SK-N-SH (cell line): ENCODE data around the gene NCF2. TPM values are rescaled to one million over a fixed set of nuclear protein-coding genes. Genes with fewer than 3 reads are reported as not detected.

ENCODE experiments used
- CTCF ChIA-PET: fragments of 300-600, 350-600 bp; formaldehyde crosslinking; extraction: SDS; loops from one replicate; lab custom pipeline; 2021; lab: Yijun Ruan, JAX
- POLR2A ChIA-PET: fragments of 350-600 bp; sonication (Branson Sonifier 250); formaldehyde crosslinking; extraction: SDS; loops from one replicate; lab custom pipeline; 2020; ENCODE audit warnings: antibody characterized with exemption, inconsistent platforms; lab: Yijun Ruan, JAX
- DNase-seq: peaks from one replicate; pipeline ENCODE4 v3.0.0; 2012
- H2AFZ ChIP-seq: fragments of 200-600 bp; sonication (generic); 2 replicates; pipeline ENCODE4 v1.8.1; 2016; ENCODE audit warnings: antibody characterized with exemption, mild to moderate bottlenecking, low read depth
- H3F3A ChIP-seq: fragments of 200-600 bp; sonication (generic); replicated peaks from 2 replicates; pipeline ENCODE3; 2016; ENCODE audit warnings: antibody characterized with exemption, mild to moderate bottlenecking; ENCODE audit not compliant: insufficient read depth
- H3K27ac ChIP-seq, 2 experiments: fragments of 200-500 bp in 1 of 2; fragments of 200-600 bp in 1 of 2; sonication (Bioruptor generic) in 1 of 2; sonication (generic), shearing (Covaris generic) in 1 of 2; 2 replicates each; pipeline versions ENCODE4 v1.5.1 to v1.6.1; 2014 to 2016; ENCODE audit warnings: low read depth in 2 of 2, inconsistent platforms in 1 of 2, low read length in 1 of 2, mild to moderate bottlenecking in 1 of 2, mixed read lengths in 1 of 2
- H3K27me3 ChIP-seq: fragments of 200-600 bp; sonication (generic), shearing (Covaris generic); 2 replicates; pipeline ENCODE4 v1.6.1; 2016; ENCODE audit warnings: mixed run types; ENCODE audit not compliant: insufficient read depth
- H3K36me3 ChIP-seq, 2 experiments: fragments of 200-500 bp in 1 of 2; fragments of 200-600 bp in 1 of 2; sonication (Bioruptor generic) in 1 of 2; sonication (generic) in 1 of 2; replicated peaks in 1 of 2; 2 replicates each; pipeline versions ENCODE3 to v1.5.1; 2014 to 2016; ENCODE audit warnings: low read length in 1 of 2, mild to moderate bottlenecking in 1 of 2; ENCODE audit not compliant: insufficient read depth in 2 of 2, control insufficient read depth in 1 of 2
- H3K4me1 ChIP-seq, 2 experiments: fragments of 200-500 bp in 1 of 2; fragments of 200-600 bp in 1 of 2; sonication (Bioruptor generic) in 1 of 2; sonication (generic), shearing (Covaris generic) in 1 of 2; 2 replicates each; pipeline versions ENCODE4 v1.5.1 to v1.6.1; 2014 to 2016; ENCODE audit warnings: low read depth in 1 of 2, low read length in 1 of 2, mixed run types in 1 of 2; ENCODE audit not compliant: insufficient read depth in 2 of 2, control insufficient read depth in 1 of 2
- H3K4me2 ChIP-seq: fragments of 200-600 bp; sonication (generic), shearing (Covaris generic); 2 replicates; pipeline ENCODE4 v1.6.1; 2017; ENCODE audit warnings: mixed run types
- H3K4me3 ChIP-seq, 2 experiments: fragments of 200-500 bp in 1 of 2; fragments of 200-600 bp in 1 of 2; sonication (Bioruptor generic) in 1 of 2; sonication (generic), shearing (Covaris generic) in 1 of 2; 2 replicates each; pipeline versions ENCODE4 v1.5.1 to v1.8.1; 2014 to 2016; ENCODE audit warnings: low read depth in 2 of 2, inconsistent platforms in 1 of 2, low read length in 1 of 2, mild to moderate bottlenecking in 1 of 2, mixed read lengths in 1 of 2, moderate library complexity in 1 of 2
- H3K79me2 ChIP-seq: fragments of 200-600 bp; sonication (generic); 2 replicates; pipeline ENCODE4 v1.8.1; 2017; ENCODE audit warnings: mild to moderate bottlenecking; ENCODE audit not compliant: insufficient read depth
- H3K9ac ChIP-seq: fragments of 200-600 bp; sonication (generic); 2 replicates; pipeline ENCODE4 v1.6.1; 2017; ENCODE audit warnings: mixed run types
- H3K9me2 ChIP-seq: fragments of 200-600 bp; sonication (generic); 2 replicates; pipeline ENCODE4 v1.6.1; 2017; ENCODE audit warnings: mixed run types
- H3K9me3 ChIP-seq: fragments of 200-600 bp; sonication (generic); 2 replicates; pipeline ENCODE4 v1.6.1; 2017; ENCODE audit warnings: mixed run types, mild to moderate bottlenecking, moderate library complexity
- H4K20me1 ChIP-seq: fragments of 200-600 bp; sonication (generic); 2 replicates; pipeline ENCODE4 v1.6.1; 2017; ENCODE audit warnings: mild to moderate bottlenecking, mixed run types; ENCODE audit not compliant: insufficient read depth
- EP300 ChIP-seq, 2 experiments: IDR thresholded peaks; 2 replicates each; pipeline versions ENCODE4 v1.4.0 to v1.6.1; 2012; ENCODE audit warnings: borderline replicate concordance in 1 of 2, low read depth in 1 of 2, low read length in 1 of 2
- FOXM1 ChIP-seq: IDR thresholded peaks from 2 replicates; pipeline ENCODE4 v1.4.0; 2012; ENCODE audit warnings: low read depth, mild to moderate bottlenecking
- GABPA ChIP-seq: IDR thresholded peaks from 2 replicates; pipeline ENCODE4 v1.4.0; 2012; ENCODE audit warnings: low read depth, mild to moderate bottlenecking
- GATA2 ChIP-seq: sonication (generic); formaldehyde crosslinking; IDR thresholded peaks from 2 replicates; pipeline ENCODE4 v1.5.0; 2020; ENCODE audit warnings: mild to moderate bottlenecking, missing genetic modification reagents
- MEF2A ChIP-seq: IDR thresholded peaks from 2 replicates; pipeline ENCODE4 v1.4.0; 2012; ENCODE audit warnings: low read depth, borderline replicate concordance
- MXI1 ChIP-seq: IDR thresholded peaks from 2 replicates; pipeline ENCODE4 v1.6.1; 2012; ENCODE audit warnings: mild to moderate bottlenecking, low read depth, low read length, improper control_type of control experiment
- POLR2AphosphoS5 ChIP-seq: IDR thresholded peaks from 2 replicates; pipeline ENCODE4 v1.6.1; 2012; ENCODE audit warnings: low read depth, low read length
- RCOR1 ChIP-seq: fragments of 150-350 bp; IDR thresholded peaks from 2 replicates; pipeline ENCODE4 v1.6.1; 2017; ENCODE audit warnings: antibody characterized with exemption, low read length
- TAF1 ChIP-seq: IDR thresholded peaks from 2 replicates; pipeline ENCODE4 v1.6.1; 2012; ENCODE audit warnings: low read depth, mild to moderate bottlenecking, low read length, moderate library complexity, borderline replicate concordance
- TCF12 ChIP-seq: IDR thresholded peaks from 2 replicates; pipeline ENCODE4 v1.4.0; 2012
- TEAD4 ChIP-seq: IDR thresholded peaks from 2 replicates; pipeline ENCODE4 v1.4.0; 2012; ENCODE audit warnings: mild to moderate bottlenecking, borderline replicate concordance; ENCODE audit not compliant: insufficient read depth
- WGBS: methylation state at CpG from one replicate; pipeline ENCODE4 v1.1.6; 2017; ENCODE audit warnings: low lambda C conversion rate; 5-methylcytosine and 5-hydroxymethylcytosine counted together
- polyA plus RNA-seq, 3 experiments: library from polyadenylated mRNA; depleted of rRNA; stranded (reverse); fragments of >200 nt; gene quantifications; 2 replicates each; pipeline ENCODE4 v1.2.3, GENCODE V29; 2012
- TF ChIP-seq, protein P1 (sequence below): IDR thresholded peaks from 2 replicates; pipeline ENCODE4 v1.4.0; 2012; ENCODE audit warnings: low read depth, borderline replicate concordance
- TF ChIP-seq, protein P2 (sequence below): IDR thresholded peaks from 2 replicates; pipeline ENCODE4 v1.4.0; 2012; ENCODE audit warnings: low read depth
- TF ChIP-seq, protein P3 (sequence below): fragments of 200-600 bp; sonication (generic); IDR thresholded peaks from 2 replicates; pipeline ENCODE4 v1.6.1; 2017; ENCODE audit warnings: antibody characterized with exemption, mild to moderate bottlenecking, moderate library complexity
- TF ChIP-seq, protein P4 (sequence below): IDR thresholded peaks from 2 replicates; pipeline ENCODE4 v1.6.1; 2012; ENCODE audit warnings: mild to moderate bottlenecking, low read depth, low read length, moderate library complexity

NCF2 gene
- polyA plus RNA-seq, 1 of the 3 experiments (the other 2 are of a cell fraction), result 2.0 TPM

DNA sequence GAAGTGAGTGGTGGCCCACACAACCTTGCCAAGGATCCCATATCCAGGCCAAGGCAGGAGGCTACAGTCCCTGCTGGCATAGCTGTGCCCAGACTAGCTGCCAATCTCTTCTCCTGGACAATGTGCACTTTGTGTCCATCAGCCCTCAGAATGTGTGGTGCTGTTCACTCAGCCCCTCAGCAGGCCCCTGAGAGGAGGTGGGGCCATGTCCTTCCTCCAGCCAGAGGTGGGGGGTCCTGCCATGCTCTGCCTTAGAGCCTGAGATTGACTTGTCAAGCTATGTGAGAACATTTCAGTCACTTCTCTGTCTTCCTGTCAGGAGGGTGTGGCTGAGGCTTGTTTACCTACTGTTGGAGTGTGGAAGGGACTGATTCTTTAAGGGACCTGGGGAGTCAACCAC is 1.4 kb downstream of the NCF2 start:
- Histone ChIP-seq H3F3A (no peaks in the 10 kb centered on the region), H3K4me2 (no peak overlapping the region), H3K4me1 (no peaks in the 10 kb centered on the region)
- POLR2A ChIA-PET, result no interaction called here
- TF ChIP-seq, protein P1, sequence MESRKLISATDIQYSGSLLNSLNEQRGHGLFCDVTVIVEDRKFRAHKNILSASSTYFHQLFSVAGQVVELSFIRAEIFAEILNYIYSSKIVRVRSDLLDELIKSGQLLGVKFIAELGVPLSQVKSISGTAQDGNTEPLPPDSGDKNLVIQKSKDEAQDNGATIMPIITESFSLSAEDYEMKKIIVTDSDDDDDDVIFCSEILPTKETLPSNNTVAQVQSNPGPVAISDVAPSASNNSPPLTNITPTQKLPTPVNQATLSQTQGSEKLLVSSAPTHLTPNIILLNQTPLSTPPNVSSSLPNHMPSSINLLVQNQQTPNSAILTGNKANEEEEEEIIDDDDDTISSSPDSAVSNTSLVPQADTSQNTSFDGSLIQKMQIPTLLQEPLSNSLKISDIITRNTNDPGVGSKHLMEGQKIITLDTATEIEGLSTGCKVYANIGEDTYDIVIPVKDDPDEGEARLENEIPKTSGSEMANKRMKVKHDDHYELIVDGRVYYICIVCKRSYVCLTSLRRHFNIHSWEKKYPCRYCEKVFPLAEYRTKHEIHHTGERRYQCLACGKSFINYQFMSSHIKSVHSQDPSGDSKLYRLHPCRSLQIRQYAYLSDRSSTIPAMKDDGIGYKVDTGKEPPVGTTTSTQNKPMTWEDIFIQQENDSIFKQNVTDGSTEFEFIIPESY, result no peak
- TF ChIP-seq MEF2A, result no peak
- TF ChIP-seq, all 33 proteins: peak for 0
- H3K36me3 ChIP-seq, result no peaks in the 10 kb centered on the region
- CTCF ChIA-PET, result interaction anchor here (1.5 kb wide), 1 partner anchor 46 kb away, joined by 4 read pairs; no protein-coding TSS in a partner anchor
- H3K27ac ChIP-seq, result no peak overlapping the region
- no peaks in the 10 kb centered on the region for H3K9me3 ChIP-seq
- H3K4me3 ChIP-seq, result no peak overlapping the region
- H4K20me1 ChIP-seq, result no peaks in the 10 kb centered on the region
- H3K9me2 ChIP-seq, result no peaks in the 10 kb centered on the region
- H2AFZ ChIP-seq, result no peak overlapping the region; the same call in 1 of the 2 replicates
- H3K79me2 ChIP-seq, result no peaks in the 10 kb centered on the region
- no peak for DNase-seq
- no peaks in the 10 kb centered on the region for H3K27me3 ChIP-seq
- no peak overlapping the region for H3K9ac ChIP-seq

DNA sequence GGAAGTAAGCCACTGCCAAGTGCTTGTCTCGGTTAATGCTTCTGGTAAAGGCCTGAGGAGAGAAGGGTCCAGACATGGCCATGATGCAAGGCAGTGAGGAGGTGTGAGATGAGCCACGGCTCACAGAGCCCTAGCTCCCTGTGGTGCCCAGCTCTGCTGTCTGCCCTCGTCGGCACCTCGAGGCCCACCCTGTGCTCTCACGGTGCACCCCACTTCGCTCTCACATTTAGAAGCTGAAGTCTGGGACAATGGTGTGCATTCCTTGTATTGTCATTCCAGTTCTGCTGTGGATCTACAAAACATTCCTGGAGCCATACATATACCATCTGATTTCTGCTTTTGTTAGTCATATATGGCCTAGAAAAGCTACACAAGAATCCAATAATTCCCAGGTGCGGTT is 3.3 kb downstream of the NCF2 start:
- Histone ChIP-seq H2AFZ (no peak overlapping the region), H3K27ac (no peak overlapping the region), H3K79me2 (no peaks in the 10 kb centered on the region), H3K4me3 (no peak overlapping the region), H3F3A (no peaks in the 10 kb centered on the region)
- no peak for DNase-seq
- TF ChIP-seq POLR2AphosphoS5 (no peak), MXI1 (no peak), EP300 (IDR thresholded peaks at IDR 0.05; ENCODE audit: borderline replicate concordance in 1 of 2, low read depth in 1 of 2, low read length in 1 of 2) (no peak), GATA2 (CRISPR knock-in tag) (no peak)
- TF ChIP-seq, all 33 proteins: peak for 0
- no peaks in the 10 kb centered on the region for H4K20me1 ChIP-seq
- 90% methylated on average over 7 of the region's 8 CpGs for WGBS
- no peaks in the 10 kb centered on the region for H3K4me1 ChIP-seq
- ChIA-PET POLR2A (no interaction called here), CTCF (interaction anchor here (1.8 kb wide), 1 partner anchor 113 kb away, joined by 3 read pairs; no protein-coding TSS in a partner anchor)
- no peaks in the 10 kb centered on the region for H3K9me2 ChIP-seq
- H3K4me2 ChIP-seq, result no peak overlapping the region
- H3K9ac ChIP-seq, result no peak overlapping the region
- no peaks in the 10 kb centered on the region for H3K9me3 ChIP-seq
- no peaks in the 10 kb centered on the region for H3K36me3 ChIP-seq
- no peaks in the 10 kb centered on the region for H3K27me3 ChIP-seq

DNA sequence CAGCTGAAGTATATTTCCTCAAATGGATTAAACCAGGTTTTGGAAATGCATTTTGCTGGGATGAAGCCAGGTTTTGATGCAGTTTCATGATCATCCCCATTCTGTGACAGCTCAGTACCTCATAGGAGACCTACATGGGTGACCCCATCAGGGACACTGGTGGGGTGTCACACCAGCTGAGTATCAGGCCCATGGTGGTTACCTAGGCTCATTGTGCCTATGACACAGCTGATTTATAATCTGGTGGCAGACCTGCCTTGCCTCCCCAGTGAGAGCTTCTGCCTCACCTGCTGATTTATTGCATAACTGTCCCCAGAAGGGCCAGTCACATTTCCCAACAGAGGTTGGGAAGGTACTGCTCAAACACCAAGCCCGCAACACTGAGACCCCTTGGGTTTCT is 3.8 kb downstream of the NCF2 start:
- Histone ChIP-seq H3K4me2 (no peak overlapping the region), H2AFZ (no peak overlapping the region), H3K9ac (no peak overlapping the region), H3K9me2 (no peaks in the 10 kb centered on the region), H3K4me3 (no peak overlapping the region), H3K27ac (no peak overlapping the region), H4K20me1 (no peaks in the 10 kb centered on the region), H3F3A (no peaks in the 10 kb centered on the region), H3K4me1 (no peaks in the 10 kb centered on the region), H3K9me3 (no peaks in the 10 kb centered on the region), H3K27me3 (no peaks in the 10 kb centered on the region), H3K79me2 (no peaks in the 10 kb centered on the region), H3K36me3 (no peaks in the 10 kb centered on the region)
- no peak for DNase-seq
- ChIA-PET POLR2A (no interaction called here), CTCF (interaction anchor here (1.8 kb wide), 1 partner anchor 113 kb away, joined by 3 read pairs; no protein-coding TSS in a partner anchor)
- WGBS, result 86% methylated on average over 1 of the region's 1 CpG
- TF ChIP-seq POLR2AphosphoS5 (no peak), TEAD4 (no peak), RCOR1 (no peak), TCF12 (no peak), TAF1 (no peak), GABPA (no peak), FOXM1 (no peak)
- TF ChIP-seq, protein P2, sequence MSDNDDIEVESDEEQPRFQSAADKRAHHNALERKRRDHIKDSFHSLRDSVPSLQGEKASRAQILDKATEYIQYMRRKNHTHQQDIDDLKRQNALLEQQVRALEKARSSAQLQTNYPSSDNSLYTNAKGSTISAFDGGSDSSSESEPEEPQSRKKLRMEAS, result no peak
- TF ChIP-seq, protein P3, sequence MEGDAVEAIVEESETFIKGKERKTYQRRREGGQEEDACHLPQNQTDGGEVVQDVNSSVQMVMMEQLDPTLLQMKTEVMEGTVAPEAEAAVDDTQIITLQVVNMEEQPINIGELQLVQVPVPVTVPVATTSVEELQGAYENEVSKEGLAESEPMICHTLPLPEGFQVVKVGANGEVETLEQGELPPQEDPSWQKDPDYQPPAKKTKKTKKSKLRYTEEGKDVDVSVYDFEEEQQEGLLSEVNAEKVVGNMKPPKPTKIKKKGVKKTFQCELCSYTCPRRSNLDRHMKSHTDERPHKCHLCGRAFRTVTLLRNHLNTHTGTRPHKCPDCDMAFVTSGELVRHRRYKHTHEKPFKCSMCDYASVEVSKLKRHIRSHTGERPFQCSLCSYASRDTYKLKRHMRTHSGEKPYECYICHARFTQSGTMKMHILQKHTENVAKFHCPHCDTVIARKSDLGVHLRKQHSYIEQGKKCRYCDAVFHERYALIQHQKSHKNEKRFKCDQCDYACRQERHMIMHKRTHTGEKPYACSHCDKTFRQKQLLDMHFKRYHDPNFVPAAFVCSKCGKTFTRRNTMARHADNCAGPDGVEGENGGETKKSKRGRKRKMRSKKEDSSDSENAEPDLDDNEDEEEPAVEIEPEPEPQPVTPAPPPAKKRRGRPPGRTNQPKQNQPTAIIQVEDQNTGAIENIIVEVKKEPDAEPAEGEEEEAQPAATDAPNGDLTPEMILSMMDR, result no peak
- TF ChIP-seq, protein P4, sequence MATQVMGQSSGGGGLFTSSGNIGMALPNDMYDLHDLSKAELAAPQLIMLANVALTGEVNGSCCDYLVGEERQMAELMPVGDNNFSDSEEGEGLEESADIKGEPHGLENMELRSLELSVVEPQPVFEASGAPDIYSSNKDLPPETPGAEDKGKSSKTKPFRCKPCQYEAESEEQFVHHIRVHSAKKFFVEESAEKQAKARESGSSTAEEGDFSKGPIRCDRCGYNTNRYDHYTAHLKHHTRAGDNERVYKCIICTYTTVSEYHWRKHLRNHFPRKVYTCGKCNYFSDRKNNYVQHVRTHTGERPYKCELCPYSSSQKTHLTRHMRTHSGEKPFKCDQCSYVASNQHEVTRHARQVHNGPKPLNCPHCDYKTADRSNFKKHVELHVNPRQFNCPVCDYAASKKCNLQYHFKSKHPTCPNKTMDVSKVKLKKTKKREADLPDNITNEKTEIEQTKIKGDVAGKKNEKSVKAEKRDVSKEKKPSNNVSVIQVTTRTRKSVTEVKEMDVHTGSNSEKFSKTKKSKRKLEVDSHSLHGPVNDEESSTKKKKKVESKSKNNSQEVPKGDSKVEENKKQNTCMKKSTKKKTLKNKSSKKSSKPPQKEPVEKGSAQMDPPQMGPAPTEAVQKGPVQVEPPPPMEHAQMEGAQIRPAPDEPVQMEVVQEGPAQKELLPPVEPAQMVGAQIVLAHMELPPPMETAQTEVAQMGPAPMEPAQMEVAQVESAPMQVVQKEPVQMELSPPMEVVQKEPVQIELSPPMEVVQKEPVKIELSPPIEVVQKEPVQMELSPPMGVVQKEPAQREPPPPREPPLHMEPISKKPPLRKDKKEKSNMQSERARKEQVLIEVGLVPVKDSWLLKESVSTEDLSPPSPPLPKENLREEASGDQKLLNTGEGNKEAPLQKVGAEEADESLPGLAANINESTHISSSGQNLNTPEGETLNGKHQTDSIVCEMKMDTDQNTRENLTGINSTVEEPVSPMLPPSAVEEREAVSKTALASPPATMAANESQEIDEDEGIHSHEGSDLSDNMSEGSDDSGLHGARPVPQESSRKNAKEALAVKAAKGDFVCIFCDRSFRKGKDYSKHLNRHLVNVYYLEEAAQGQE, result no peak
